ENCODE results near the gene CTRB2.
"Not testable (repeated sequence)": the region's sequence is repeated elsewhere in the genome, so short reads cannot be mapped to it uniquely, and the experiment has no call there.

CTRB2 gene

DNA sequence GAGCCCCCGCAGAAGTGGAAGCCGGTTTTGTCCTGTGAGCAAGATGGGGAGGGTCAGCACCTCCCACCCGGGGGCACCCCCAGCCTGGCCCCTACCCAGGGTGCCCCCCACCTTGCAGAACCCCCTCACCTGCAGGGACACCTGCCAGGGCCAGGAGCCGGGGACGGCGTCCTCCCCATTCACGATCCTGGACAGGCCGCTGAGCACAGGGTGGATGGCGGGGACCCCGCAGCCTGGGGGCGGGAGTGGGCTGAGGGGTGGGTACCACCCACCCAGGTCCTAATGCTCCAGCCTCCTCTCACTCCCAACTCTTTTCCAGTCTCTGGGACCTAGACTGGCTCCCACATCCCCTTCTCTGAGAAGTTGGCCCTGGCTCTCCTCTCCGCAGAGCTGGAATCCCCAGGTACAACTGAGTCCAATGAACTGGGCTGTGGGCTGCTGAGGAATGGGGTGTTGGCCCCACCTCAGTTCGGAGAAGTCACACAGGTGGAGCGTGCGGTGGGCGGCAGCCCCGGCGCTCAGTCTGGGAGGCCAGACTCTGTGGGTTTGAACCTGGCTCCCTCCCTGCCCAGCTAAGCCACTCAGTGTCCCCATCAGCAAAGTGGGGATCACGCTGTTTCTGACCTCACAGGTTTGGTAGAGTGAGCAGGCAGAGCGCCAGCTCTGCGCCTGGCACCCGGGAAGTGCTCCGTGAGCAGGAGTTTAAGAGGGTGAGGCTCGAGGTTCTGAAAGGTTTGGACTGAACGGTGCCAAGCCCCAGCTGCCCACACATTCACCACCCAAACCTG, 806 bp downstream of the CTRB2 start:
- not testable (repeated sequence) for DNase-seq (ENCODE audit: low read depth in 2 of 2)

- DNase-seq (ENCODE audit: low read depth in 2 of 2): not testable (repeated sequence)
Measured at GRCh38 chr16:75205438-75205837, 1.5 kb downstream of the CTRB2 start.

- DNase-seq (ENCODE audit: low read depth in 2 of 2): not testable (repeated sequence)
Measured at GRCh38 chr16:75204905-75205304, 2.1 kb downstream of the CTRB2 start.

DNA sequence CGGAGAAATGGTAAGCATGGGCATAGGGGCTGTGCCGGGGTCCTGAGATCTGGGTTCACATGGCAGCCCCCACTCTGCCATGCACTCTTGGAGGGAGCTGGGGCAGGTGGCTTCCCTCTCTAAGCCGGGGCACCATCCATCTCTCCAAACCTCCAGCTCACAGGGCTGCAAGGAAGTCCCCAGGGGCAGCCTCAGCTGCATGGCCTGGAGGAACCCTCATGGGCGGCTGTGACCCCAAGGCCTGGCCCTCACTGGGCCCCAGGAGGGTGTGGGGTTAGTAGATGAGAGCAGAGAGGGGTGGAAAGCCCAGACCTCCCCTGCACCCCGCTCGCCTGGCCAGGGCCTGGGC, 2.6 kb downstream of the CTRB2 start:
- DNase-seq (ENCODE audit: low read depth in 2 of 2): no peak

DNA sequence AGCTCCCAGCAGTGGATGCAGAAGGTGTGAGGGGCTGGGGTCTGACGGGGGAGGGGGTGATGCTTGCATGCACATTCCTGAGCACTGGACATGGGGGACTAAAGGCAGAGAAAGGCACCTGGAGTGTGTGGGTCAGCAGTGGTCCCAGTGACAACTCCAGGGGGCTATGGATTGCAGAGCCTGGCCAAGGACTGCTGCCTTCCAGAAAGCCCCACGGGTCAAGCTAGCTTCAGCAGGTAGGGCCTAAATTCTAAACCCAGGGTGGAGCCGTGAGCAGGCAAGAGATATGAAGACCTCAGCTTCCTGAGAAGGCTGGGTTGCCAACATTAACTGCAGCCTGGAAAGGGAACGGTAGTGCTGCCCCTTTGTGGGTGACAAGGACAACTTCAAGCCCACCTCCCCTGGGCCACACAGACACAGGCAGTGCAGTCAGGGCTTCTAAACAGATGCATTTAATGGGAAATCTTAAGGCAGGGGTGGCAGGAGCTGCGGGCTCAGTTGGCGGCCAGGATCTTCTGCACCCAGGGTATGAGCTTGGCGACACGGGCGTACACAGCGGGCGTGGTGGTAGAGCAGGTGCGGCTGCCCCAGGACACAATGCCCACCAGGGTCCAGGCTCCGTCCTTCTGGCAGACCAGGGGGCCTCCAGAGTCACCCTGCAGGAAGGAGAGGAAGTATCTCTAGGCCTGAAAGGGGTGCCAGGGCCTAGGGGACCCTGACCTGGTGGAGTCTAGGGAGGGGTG, 3.1 kb downstream of the CTRB2 start:
- DNase-seq (ENCODE audit: low read depth in 2 of 2): no peak

DNA sequence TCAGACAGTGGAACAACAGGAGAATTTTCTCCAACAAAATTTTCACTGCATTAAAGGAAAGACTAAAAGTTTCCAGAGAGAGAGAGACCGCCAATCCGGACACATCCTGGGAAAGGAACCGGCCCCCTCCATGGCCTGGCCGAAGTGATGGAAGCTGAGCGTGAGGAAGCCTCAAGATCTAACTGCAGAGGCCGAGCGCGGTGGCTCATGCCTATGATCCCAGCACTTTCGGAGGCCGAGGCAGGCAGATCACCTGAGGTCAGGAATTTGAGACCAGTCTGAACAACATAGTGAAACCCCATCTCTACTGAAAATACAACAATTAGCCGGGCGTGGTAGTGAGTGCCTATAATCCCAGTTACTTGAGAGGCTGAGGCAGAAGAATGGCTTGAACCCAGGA, 3.9 kb downstream of the CTRB2 start:
- DNase-seq (ENCODE audit: low read depth in 2 of 2): no peak

- DNase-seq (ENCODE audit: low read depth in 2 of 2): no peak
Measured at GRCh38 chr16:75202069-75202590, 4.8 kb downstream of the CTRB2 start.

DNA sequence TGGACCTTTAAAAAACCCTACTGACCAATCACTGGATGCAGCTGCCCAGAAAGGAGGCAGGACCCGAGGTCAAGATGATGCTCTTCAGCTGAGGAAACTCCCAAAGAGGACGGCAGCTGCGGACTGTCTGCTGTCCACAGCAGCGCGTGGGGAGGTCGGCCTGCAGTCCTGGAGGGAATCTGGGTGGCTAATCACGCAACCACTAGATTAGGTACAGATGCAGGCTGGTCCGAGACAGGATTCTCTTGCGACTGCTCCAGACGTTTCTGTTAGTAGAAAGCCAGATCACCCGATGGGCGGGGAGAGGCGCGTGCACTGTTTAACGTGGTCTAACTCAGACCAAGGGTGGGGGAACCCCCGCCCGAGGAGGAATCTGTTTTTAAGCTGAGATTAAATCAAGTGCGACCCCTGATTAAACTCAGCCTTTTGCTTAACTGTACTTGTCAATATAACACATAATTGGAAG, 8.8 kb downstream of the CTRB2 start:
- no peak for DNase-seq (ENCODE audit: low read depth in 2 of 2)

GRCh38 chr16:75197522-75198134, 9.3 kb downstream of the CTRB2 start:
- no peak for DNase-seq (ENCODE audit: low read depth in 2 of 2)

- no peak for DNase-seq (ENCODE audit: low read depth in 2 of 2)
Measured at GRCh38 chr16:75196836-75197235, 10.1 kb downstream of the CTRB2 start.

GRCh38 chr16:75195811-75196790, 10.9 kb downstream of the CTRB2 start:
- no peak for DNase-seq (ENCODE audit: low read depth in 2 of 2)

DNA sequence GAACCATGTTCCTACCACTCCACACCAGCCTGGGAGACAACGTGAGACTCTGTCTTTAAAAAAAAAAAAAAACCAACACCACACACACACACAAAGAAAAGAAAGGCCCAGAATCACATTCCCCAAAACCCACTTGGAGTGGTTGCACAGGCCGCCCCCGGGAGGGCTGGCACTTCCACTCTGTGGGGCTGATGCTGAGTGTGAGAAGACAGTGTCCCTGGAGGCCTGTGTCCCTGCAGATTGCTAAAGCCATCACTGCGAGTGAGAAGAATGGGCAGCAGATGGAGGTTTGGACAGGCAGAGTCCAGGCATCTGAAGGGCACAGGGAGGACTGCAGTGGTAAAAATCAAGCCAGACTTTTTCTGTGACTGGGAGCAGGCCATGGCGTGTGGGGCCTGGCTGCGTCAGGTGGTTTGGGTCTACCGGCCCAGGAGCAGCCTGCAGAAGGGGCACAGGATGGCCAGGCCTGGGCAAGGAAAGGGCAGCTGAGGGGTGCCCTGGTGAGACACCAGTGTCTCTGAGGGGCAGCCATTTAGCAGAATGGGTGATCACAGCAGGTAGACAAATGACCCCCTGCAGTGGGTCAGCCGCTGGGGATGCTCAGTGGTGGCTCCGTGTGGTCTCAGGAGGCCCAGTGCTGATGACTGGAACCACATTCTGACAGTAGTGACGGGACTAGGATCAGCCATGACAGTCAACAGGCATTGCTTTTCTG, 13.1 kb downstream of the CTRB2 start:
- DNase-seq (ENCODE audit: low read depth in 2 of 2): no peak

GRCh38 chr16:75193265-75193650, 13.7 kb downstream of the CTRB2 start:
- DNase-seq (ENCODE audit: low read depth in 2 of 2): no peak

DNA sequence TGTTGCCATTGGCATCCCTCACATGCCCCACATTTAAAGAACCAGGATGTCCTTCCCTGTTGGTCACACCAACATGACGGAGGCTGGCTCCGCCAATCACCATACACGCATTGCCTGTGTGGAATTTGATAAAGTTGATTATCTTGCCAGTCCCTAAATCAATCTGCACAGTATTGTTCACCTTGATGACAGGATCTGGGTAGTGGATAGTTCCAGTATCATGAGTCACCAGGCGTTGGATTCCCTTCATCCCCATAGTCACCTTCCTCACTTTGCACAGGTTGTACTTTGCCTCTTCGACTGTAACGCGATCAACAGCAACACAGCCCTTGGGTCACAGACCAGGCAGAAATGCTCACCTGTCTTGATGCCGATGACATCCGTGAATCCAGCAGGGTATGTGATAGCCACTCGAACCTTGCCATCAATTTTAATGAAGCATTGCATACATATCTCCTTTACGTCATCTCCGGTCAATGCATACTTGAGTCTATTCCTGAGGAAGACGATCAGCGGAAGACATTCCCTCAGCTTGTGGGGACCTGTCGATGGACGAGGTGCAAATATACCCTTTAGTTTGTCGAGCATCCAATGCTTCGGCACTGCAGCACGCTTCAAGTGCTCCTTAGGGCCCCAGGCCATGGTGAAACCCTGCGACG, 14.2 kb downstream of the CTRB2 start:
- no peak for DNase-seq (ENCODE audit: low read depth in 2 of 2)

DNA sequence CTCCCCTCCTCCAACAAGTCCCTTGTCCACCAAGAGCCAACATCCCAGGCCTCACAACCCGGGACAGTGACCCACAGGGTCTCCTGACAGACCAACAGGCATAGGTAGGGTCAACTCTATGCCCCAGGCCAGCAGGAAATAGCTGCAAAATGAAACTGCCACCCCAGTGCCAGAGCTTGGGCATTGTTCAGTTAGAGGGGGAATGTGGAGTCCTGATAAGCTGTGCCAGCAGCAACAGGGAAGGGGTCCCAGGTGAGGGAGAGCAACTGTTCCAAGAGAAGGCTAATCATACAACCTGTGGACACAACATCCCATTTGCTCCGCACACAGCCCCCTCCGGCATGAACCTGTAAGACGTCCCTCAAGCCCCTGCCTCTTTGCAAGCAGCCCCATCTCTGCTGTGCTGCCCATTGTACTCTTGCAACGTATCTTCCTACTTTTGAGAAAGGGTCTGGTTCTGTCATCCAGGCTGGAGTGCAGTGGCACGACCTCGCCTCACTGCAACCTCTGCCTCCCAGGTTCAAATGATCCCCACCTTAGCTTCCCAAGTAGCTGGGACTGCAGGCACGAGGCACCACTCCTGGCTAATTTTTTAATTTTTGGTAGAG, 17.2 kb downstream of the CTRB2 start:
- no peak for DNase-seq (ENCODE audit: low read depth in 2 of 2)

DNA sequence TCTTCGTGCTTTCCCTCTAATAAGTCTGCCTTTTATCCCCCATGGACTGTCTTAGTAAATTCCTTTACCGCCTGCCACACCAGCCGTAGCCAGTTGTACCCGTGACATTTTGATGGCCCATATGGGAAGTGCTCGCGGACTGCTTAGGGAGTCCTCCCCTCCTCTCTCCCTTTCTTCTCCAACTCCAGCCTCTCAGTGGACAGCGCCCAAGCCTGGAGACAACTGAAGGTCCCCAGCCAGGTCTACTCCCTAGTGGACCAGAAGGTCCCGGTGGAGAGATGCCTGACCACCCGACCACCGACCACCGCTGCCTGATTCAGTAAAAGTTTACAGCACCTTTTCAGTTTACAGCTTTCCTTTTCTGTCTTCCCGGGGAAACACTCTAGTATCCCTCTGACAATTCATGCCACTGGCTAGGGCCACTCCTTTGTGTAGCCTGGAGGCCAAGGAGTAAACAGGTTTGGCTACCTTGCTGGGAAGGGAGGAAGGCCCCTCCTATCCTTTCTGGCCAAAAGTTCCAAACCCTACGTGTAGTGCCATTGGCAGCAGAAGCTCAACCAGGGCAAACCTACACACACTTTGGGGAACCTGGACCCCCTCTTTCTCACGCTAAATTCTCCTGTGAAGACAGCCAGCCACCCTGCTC, 18.0 kb downstream of the CTRB2 start:
- no peak for DNase-seq (ENCODE audit: low read depth in 2 of 2)

DNA sequence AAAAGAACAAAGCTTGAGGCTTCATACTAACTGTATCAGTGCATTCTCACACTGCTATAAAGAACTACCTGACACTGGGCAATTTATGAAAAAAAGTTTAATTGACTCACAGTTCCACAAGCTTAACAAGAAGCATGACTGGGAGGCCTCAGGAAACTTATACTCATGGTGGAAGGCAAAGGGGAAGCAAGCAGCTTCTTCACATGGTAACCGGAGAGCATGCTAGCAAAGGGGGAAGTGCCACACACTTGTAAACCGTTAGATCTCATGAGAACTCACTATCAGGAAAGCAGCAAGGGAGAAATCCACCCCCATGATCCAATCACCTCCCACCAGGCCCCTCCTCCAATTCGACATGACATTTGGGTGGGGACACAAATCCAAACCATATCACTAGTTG, 25.3 kb downstream of the CTRB2 start:
- no peak for DNase-seq (ENCODE audit: low read depth in 2 of 2)

GRCh38 chr16:75179208-75179607, 27.8 kb downstream of the CTRB2 start:
- DNase-seq (ENCODE audit: low read depth in 2 of 2): no peak

GRCh38 chr16:75176926-75177325, 30.0 kb downstream of the CTRB2 start:
- DNase-seq (ENCODE audit: low read depth in 2 of 2): no peak
